SJCRH30 (cell line): ENCODE results near the gene LBHD1. TPM values are rescaled to one million over a fixed set of nuclear protein-coding genes. Genes with fewer than 3 reads are reported as not detected.
"Not testable (repeated sequence)": the region's sequence is repeated elsewhere in the genome, so short reads cannot be mapped to it uniquely, and the experiment has no call there.

Experiments
- DNase-seq, 2 experiments: peaks; one replicate each; pipeline ENCODE4 v3.0.0-alpha.2; 2015 to 2020
- H3K27ac ChIP-seq: fragments of 250-450 bp; sonication (Bioruptor Pico); 2 replicates; pipeline ENCODE4 v1.5.1; 2020; ENCODE audit warnings: mild to moderate bottlenecking, moderate library complexity
- H3K27me3 ChIP-seq: fragments of 250-450 bp; sonication (Bioruptor Pico); 2 replicates; pipeline ENCODE4 v1.5.1; 2020; ENCODE audit warnings: mild to moderate bottlenecking, moderate library complexity
- H3K36me3 ChIP-seq: fragments of 250-450 bp; sonication (Bioruptor Pico); 2 replicates; pipeline ENCODE4 v1.5.1; 2020; ENCODE audit warnings: mild to moderate bottlenecking, moderate library complexity
- H3K4me1 ChIP-seq: fragments of 250-450 bp; sonication (Bioruptor Pico); 2 replicates; pipeline ENCODE4 v1.5.1; 2020; ENCODE audit warnings: mild to moderate bottlenecking, moderate library complexity
- H3K4me3 ChIP-seq: fragments of 250-450 bp; sonication (Bioruptor Pico); 2 replicates; pipeline ENCODE4 v1.5.1; 2020; ENCODE audit warnings: mild to moderate bottlenecking, moderate library complexity
- H3K9me3 ChIP-seq: fragments of 250-450 bp; sonication (Bioruptor Pico); replicated peaks from 2 replicates; pipeline ENCODE4 v1.5.1; 2020; ENCODE audit warnings: mild to moderate bottlenecking, moderate library complexity
- total RNA-seq: library from RNA; depleted of rRNA; stranded (reverse); fragments of >200 nt; shearing (Covaris generic); gene quantifications from 2 replicates; pipeline ENCODE4 v1.2.3, GENCODE V29; 2014

LBHD1 gene
- total RNA-seq, 1 experiment from 2014 or later, result 6.3 TPM

DNA sequence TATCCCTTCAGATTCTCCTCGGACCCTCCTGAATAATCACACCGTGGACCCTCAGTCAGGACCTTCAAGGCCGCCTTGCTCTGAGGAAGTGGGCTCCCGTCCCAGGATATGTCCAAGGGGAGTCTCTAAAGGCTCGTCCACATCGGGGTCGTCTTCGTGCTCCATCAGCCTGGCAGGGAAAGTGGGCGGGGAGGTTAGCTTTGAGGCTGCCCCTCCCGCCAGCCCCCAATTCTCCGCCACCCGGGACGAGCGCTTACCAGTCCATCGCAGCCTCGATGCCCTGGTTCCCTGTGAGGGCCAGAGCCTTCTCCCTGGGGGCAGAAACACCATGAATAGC lies 6.3 kb upstream of the LBHD1 start:
- H3K4me1 ChIP-seq, result peaks cover 6% of the 10 kb centered on the region
- H3K4me3 ChIP-seq, result peak overlapping the region; percentile 99
- H3K9me3 ChIP-seq, result no peaks in the 10 kb centered on the region
- peaks cover 18% of the 10 kb centered on the region for H3K36me3 ChIP-seq
- no peak for DNase-seq
- H3K27ac ChIP-seq, result peak overlapping the region; percentile 70
- no peaks in the 10 kb centered on the region for H3K27me3 ChIP-seq

DNA sequence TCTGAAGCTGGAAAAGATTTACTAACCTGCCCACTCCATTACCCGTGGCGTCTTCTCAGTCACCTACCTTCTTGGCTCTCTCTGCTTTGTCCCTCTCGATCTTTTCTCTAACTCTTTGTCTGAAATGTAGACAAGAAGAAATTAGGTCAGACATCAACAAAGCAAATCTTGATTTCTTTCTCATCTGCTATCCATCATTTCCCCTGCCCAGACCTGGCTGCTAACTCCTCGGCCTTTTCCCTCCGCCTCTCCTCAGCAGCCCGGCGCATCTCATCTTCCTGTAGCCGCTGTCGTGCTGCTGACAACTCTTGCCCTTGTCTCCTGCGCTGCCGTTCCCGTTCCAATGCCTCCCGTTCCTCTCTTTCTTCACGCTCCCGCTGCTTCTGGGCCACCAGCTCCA lies 5.6 kb upstream of the LBHD1 start:
- Histone ChIP-seq H3K36me3 (peaks cover 22% of the 10 kb centered on the region), H3K4me3 (peak overlapping the region; percentile 99; the same call in 1 of the 2 replicates), H3K4me1 (peaks cover 6% of the 10 kb centered on the region), H3K27ac (no peak overlapping the region), H3K9me3 (no peaks in the 10 kb centered on the region), H3K27me3 (no peaks in the 10 kb centered on the region)
- DNase-seq, result no peak

DNA sequence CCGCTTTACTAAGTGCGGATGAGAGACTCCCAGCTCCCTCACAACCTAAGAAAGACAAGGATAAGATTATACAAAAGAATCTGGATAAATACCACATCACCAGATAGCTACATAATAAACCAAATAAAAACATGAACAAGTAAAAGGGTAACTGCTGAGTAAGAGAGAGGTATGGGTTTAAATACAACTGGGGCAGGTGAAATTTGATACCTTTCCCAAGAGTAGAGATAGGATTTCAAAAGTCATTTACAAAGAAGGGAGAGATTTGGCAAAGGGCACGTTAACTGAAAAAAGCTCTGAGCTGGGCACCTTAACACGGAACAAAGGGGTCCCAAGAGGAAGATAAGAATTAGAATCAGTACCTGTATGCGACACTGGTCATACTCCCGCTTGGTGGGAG lies 5.1 kb upstream of the LBHD1 start:
- peaks cover 22% of the 10 kb centered on the region for H3K36me3 ChIP-seq
- no peaks in the 10 kb centered on the region for H3K27me3 ChIP-seq
- H3K9me3 ChIP-seq, result no peaks in the 10 kb centered on the region
- no peak for DNase-seq
- no peak overlapping the region for H3K4me3 ChIP-seq
- no peak overlapping the region for H3K27ac ChIP-seq
- H3K4me1 ChIP-seq, result peaks cover 6% of the 10 kb centered on the region

DNA sequence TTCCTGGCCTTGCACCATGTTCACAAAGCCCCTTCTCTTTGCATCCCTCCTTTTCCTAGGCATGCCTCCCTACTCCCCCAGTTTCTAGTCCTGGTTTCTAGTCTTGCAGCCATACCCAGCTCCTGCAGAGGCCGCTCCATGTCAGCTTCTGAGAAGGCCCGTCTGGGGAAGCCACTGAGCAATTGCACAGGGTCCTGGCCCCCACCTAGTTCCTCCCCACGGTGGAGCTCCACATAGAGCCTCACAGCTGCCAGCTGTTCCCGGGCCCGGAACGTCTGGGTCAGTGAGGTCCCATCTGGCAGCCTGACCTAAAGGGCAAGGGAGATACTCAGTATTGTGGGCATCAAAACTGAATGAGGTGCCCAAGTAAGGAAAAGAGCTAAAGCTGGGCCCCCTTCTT lies 4.6 kb upstream of the LBHD1 start:
- DNase-seq, result no peak
- peaks cover 22% of the 10 kb centered on the region for H3K36me3 ChIP-seq
- H3K9me3 ChIP-seq, result no peaks in the 10 kb centered on the region
- no peaks in the 10 kb centered on the region for H3K27me3 ChIP-seq
- H3K4me1 ChIP-seq, result peaks cover 6% of the 10 kb centered on the region
- H3K4me3 ChIP-seq, result no peak overlapping the region
- H3K27ac ChIP-seq, result no peak overlapping the region

DNA sequence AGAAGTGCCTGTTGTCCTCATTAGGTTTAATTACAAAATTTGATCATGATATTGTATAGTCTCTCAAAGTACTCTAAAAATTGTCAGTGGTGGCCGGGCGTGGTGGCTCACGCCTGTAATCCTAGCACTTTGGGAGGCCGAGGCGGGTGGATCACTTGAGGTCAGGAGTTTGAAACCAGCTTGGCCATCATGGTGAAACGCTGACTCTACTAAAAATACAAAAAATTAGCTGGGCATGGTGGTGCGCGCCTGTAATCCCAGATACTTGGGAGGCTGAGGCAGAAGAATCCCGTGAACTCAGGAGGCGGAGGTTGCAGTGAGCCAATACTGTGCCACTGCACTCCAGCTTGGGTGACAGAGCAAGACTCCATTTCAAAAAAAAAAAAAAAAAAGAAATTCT lies 3.3 kb upstream of the LBHD1 start:
- DNase-seq, H3K27me3 ChIP-seq, H3K9me3 ChIP-seq, H3K4me1 ChIP-seq, H3K27ac ChIP-seq, H3K4me3 ChIP-seq: not testable (repeated sequence)
- peaks cover 22% of the 10 kb centered on the region for H3K36me3 ChIP-seq

DNA sequence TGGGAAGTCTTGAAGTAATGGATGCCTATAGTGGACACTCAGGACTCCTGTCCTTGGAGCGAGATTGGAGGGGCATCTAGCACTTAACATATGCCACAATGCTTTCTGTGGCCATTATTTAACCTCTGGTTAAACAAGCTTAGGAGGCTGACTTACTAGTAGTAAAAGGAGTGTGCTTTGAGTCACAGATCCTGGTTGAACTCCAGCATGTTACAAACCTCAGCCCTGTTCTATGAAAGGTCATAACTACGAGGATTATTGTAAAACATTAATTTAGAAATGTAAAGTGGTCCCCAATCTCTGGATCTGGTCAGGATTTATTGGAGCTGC lies 1.1 kb upstream of the LBHD1 start:
- H3K4me1 ChIP-seq, result peaks cover 4% of the 10 kb centered on the region; the same call in 1 of the 2 replicates
- H3K9me3 ChIP-seq, result no peaks in the 10 kb centered on the region
- DNase-seq, result no peak
- H3K36me3 ChIP-seq, result peaks cover 22% of the 10 kb centered on the region
- H3K27me3 ChIP-seq, result no peaks in the 10 kb centered on the region
- H3K4me3 ChIP-seq, result no peak overlapping the region
- H3K27ac ChIP-seq, result no peak overlapping the region

DNA sequence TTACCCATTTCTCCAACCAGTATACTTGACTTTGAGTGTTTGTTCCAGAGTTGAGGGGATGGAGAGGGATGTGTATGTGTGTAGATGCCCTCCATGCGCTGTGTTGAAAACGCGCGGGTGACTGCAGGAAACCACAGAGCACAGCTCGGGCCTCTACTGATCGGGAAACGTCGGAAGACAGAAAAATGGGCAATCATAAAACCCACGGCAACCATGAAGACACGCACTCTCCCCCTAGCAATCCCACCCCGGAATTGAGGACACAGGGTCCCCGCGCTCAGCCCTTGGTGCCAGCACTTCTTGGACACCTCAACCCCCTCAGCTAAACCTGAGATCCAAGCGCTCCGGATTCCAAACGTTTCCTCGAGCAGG lies 845 bp downstream of the LBHD1 start:
- no peak for DNase-seq
- Histone ChIP-seq H3K9me3 (no peaks in the 10 kb centered on the region), H3K27ac (peak overlapping the region; percentile 69), H3K36me3 (peaks cover 23% of the 10 kb centered on the region), H3K27me3 (no peaks in the 10 kb centered on the region), H3K4me1 (peaks cover 4% of the 10 kb centered on the region; the same call in 1 of the 2 replicates), H3K4me3 (peak overlapping the region; percentile 75)

DNA sequence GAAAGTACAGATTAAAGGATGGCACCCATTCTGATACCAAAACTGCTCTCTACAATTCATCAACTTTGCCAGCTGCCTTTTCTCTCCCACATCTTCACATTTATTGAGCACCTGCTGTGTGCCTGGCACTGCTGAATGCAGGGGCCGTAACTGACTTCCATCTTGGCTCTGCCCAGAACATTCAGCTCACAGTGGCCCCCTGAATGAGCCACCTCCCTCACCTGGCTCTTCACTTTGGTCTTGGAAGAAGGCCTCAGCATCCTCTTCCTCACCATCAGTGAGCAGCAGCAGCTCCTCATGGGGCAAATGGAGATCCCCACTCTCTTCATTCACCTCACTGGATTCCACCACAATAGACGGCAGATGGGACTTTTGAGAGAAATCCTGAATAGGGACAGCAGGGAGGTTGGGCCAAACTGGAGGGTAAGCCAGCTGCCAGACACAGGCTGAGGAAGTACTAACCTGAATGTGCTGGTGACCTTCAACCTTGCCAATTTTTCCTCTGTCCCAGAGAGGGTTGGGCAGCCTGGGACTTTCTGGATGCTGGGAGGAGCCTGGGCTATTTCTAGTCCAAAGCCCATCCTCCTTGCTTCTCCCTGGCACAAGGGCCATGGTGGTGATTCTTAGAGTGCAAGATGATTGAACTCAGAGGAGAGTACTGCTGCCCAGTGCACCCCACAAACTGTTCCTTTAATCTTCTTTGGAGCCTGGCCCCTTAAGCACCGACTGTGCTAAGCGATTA lies 2.5 kb downstream of the LBHD1 start:
- Histone ChIP-seq H3K4me1 (peaks cover 4% of the 10 kb centered on the region; the same call in 1 of the 2 replicates), H3K36me3 (peaks cover 20% of the 10 kb centered on the region), H3K9me3 (no peaks in the 10 kb centered on the region), H3K27me3 (no peaks in the 10 kb centered on the region), H3K27ac (no peak overlapping the region), H3K4me3 (no peak overlapping the region)
- no peak for DNase-seq

DNA sequence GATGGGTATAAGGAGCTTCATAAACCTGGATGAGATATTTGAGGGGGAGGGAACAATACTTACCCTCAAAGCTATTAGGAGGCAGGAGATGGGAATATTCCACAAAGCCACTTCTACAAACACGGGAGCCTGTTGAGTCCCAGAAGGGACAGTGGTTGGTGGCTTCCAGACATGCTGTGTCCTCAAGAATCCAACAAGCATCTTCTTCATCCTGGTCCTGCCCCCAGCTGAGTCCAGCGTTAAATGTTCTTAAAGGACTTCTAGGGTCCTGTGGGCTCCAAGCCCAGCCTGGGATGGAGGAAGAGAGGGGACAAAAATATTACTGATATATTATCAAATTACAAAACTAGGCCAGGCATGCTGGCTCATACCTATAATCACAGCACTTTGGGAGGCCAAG lies 4.6 kb downstream of the LBHD1 start:
- no peak overlapping the region for H3K27ac ChIP-seq
- DNase-seq, result no peak
- H3K36me3 ChIP-seq, result peaks cover 21% of the 10 kb centered on the region
- H3K9me3 ChIP-seq, result no peaks in the 10 kb centered on the region
- H3K4me3 ChIP-seq, result no peak overlapping the region
- H3K4me1 ChIP-seq, result peaks cover 4% of the 10 kb centered on the region; the same call in 1 of the 2 replicates
- no peaks in the 10 kb centered on the region for H3K27me3 ChIP-seq

DNA sequence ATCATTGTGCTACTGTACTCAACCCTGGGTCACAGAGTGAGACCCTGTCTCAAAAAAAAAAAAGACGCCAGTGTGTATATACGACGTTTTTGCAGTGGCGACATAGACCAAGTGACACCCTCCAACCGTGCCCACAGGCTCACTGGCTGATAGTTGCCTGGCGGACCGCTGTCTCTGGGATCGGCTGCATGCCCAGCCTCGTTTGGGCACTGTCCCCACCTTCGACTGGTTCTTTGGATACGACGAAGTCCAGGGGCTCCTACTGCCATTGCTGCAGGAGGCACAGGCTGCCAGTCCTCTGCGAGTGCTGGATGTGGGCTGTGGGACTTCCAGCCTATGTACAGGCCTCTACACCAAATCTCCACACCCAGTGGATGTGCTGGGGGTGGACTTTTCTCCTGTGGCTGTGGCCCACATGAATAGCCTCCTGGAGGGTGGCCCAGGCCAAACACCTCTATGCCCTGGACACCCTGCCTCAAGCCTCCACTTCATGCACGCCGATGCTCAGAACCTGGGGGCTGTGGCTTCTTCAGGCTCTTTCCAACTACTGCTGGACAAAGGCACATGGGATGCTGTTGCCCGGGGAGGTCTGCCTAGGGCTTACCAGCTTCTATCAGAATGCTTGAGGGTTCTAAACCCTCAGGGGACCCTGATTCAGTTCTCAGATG lies 5.7 kb downstream of the LBHD1 start:
- H3K4me1 ChIP-seq, result peaks cover 4% of the 10 kb centered on the region; the same call in 1 of the 2 replicates
- H3K27ac ChIP-seq, result no peak overlapping the region; the same call in 1 of the 2 replicates
- no peaks in the 10 kb centered on the region for H3K9me3 ChIP-seq
- H3K36me3 ChIP-seq, result peaks cover 27% of the 10 kb centered on the region
- peak overlapping the region; percentile 79 for H3K4me3 ChIP-seq
- H3K27me3 ChIP-seq, result no peaks in the 10 kb centered on the region
- DNase-seq, result no peak

DNA sequence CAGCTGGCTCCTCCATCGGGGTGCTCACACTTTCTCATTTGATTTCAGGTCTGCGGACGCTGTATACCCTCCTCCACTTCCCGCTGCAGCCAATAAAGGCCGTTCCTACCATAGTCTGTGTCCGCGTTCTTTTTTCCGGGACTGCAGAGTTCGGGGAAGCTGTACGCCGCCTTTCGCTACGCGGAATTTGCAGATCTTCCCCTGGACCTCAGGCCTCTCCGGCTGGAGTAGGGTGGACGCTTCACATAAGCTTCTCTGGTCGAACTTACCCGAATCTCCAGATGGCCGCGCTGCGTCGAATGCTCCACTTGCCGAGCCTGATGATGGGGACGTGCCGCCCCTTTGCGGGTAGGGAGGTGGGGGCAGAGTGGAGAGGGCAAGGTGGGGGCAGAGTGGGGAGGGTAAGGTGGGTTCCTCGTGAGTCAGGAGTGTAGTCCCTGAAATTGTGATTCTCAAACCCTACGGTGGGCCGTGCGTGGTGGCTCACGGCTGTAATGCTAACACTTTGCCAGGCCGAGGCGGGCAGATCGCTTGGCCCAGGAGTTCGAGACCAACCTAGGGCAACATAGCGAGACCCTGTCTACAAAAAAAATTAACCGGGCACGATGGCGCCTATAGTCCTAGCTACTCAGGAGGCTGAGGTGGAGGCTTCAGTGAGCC lies 6.3 kb downstream of the LBHD1 start:
- peak in 1 of 2 experiments; percentile 30 for DNase-seq
- Histone ChIP-seq H3K27me3 (no peaks in the 10 kb centered on the region), H3K9me3 (no peaks in the 10 kb centered on the region), H3K4me1 (peaks cover 4% of the 10 kb centered on the region; the same call in 1 of the 2 replicates), H3K4me3 (peak overlapping the region; percentile 79), H3K27ac (peak overlapping the region; percentile 63), H3K36me3 (peaks cover 31% of the 10 kb centered on the region)

DNA sequence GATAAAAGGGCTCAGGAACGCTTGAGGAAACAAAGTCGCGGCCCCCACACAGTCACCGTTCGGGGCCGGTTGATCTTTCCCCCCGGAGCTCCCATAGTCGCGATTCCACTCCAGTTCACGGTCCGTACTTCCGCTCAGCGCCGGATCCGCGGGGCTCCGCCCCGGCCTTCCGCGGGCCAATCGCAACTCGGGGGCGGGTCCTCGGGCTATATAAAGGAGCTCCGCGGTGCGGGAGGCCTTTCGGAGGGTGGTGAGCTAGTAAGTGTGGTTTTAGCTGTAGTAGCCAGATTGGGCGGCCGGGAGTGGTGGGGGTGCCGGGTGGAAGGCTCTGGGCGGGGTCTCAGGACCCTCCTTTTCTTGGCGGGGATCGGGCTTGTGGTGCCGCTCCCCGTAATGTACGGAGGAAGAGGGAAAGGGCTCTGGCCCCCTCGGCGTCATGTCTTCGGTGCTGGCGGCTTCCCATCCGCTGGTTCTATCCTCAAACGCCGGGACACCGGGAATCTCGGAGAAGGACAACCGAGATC lies 6.9 kb downstream of the LBHD1 start, which contains the start of the genes C11orf98 and CSKMT:
Gene C11orf98 (minus strand): TSS at position 136 of the 524 bp plus-strand sequence. CDS start 41 bp downstream, at position 95.
Gene CSKMT (plus strand): TSS at position 238 of the 524 bp plus-strand sequence. CDS start 568 bp downstream, outside the sequence.
- H3K27me3 ChIP-seq, result no peaks in the 10 kb centered on the region
- DNase-seq, result peak; percentile 94
- H3K4me3 ChIP-seq, result peak within 1 kb of the TSS; percentile 79
- H3K4me1 ChIP-seq, result peaks cover 4% of the 10 kb centered on the region; the same call in 1 of the 2 replicates
- H3K9me3 ChIP-seq, result no peaks in the 10 kb centered on the region
- peak within 1 kb of the TSS; percentile 63 for H3K27ac ChIP-seq
- peaks cover 31% of the 10 kb centered on the region for H3K36me3 ChIP-seq

DNA sequence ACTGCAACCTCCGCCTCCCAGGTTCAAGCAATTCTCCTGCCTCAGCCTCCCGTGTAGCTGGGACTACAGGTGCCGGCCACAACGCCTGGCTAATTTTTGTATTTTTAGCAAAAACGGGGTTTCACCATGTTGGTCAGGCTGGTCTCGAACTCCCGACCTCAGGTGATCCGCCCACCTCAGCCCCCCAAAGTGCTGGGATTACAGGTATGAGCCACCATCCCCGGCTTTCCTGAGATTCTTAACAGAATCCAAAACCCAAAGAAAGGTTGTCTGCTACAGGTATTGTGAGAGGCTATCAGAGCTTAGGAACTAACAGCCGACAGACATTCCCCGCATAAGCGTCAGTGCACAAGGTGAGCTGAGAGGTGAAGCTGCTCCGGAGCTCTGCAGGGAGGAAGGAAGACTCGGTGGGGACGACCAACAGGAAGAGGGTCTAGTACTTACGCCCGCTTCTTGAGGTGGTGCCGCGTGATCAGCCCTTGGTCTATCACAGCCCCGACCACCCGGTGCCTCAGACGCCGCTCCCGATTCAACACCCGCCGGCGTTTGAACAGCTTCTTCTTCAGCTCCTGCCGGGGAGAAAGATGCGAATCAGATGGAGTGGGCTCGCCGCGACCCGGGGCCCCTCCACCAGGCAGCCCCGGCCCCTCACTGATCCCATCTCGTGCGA lies 7.5 kb downstream of the LBHD1 start:
- no peaks in the 10 kb centered on the region for H3K9me3 ChIP-seq
- DNase-seq, result peak; percentile 64 to 72
- H3K27me3 ChIP-seq, result no peaks in the 10 kb centered on the region
- peak overlapping the region; percentile 63 for H3K27ac ChIP-seq
- peaks cover 4% of the 10 kb centered on the region; the same call in 1 of the 2 replicates for H3K4me1 ChIP-seq
- peaks cover 31% of the 10 kb centered on the region for H3K36me3 ChIP-seq
- H3K4me3 ChIP-seq, result peak overlapping the region; percentile 79

DNA sequence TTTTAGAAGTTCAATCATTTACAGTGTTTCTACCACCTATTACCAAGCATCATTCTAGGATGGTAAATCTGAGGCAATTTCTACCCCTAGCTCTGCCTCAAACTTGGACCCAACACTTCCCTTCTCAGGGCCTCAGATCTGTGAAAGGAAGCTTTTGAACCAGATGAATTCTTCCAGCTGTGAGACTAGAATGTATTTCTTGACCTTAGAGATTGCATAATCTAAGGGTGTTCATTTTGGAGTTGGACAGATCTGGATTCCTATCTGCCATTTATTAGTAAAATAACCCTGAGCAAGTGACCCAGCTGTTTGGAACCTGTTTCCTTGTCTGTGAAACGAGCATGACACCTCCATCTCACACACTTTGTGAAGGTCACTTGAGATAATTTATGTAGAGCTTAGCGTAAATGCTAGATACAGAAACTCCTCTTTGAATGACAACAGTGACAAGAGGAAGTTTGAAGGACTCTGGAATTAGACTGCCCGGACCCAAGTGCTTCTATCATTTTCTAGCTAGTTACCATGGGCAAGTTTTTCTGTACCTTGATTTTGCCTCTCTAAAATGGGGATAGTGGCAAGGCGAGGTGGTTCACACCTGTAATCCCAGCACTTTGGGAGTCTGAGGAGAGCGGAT lies 15.2 kb downstream of the LBHD1 start:
- DNase-seq, result no peak
- no peak overlapping the region for H3K27ac ChIP-seq
- H3K9me3 ChIP-seq, result no peaks in the 10 kb centered on the region
- no peaks in the 10 kb centered on the region for H3K4me1 ChIP-seq
- H3K27me3 ChIP-seq, result no peaks in the 10 kb centered on the region
- peaks cover 6% of the 10 kb centered on the region; the same call in 1 of the 2 replicates for H3K36me3 ChIP-seq
- no peak overlapping the region for H3K4me3 ChIP-seq
